Measurements from ENCODE around the gene CDH4.

The CDH4 gene

GRCh38 chr20:61634376-61635145 is 382.5 kb downstream of the CDH4 start:
- no peak for DNase-seq (ENCODE audit: low read depth)
- H3K4me3 ChIP-seq (replicated peaks; ENCODE audit: low read depth, low read length): no peak overlapping the region
- TF ChIP-seq CTCF (IDR thresholded peaks at IDR 0.05; ENCODE audit: low read length, missing control alignments): no peak

GRCh38 chr20:61635721-61636455 is 383.8 kb downstream of the CDH4 start:
- no peak for TF ChIP-seq CTCF (IDR thresholded peaks at IDR 0.05; ENCODE audit: low read length, missing control alignments)
- H3K4me3 ChIP-seq (replicated peaks; ENCODE audit: low read depth, low read length): no peak overlapping the region
- no peak for DNase-seq (ENCODE audit: low read depth)

GRCh38 chr20:61636531-61637116 is 384.6 kb downstream of the CDH4 start:
- TF ChIP-seq CTCF (IDR thresholded peaks at IDR 0.05; ENCODE audit: low read length, missing control alignments): no peak
- no peak for DNase-seq (ENCODE audit: low read depth)
- no peak overlapping the region for H3K4me3 ChIP-seq (replicated peaks; ENCODE audit: low read depth, low read length)

- TF ChIP-seq CTCF (IDR thresholded peaks at IDR 0.05; ENCODE audit: low read length, missing control alignments): no peak
- no peak for DNase-seq (ENCODE audit: low read depth)
- no peak overlapping the region for H3K4me3 ChIP-seq (replicated peaks; ENCODE audit: low read depth, low read length)
Observed at GRCh38 chr20:61638802-61639585, 386.9 kb downstream of the CDH4 start.

- no peak for TF ChIP-seq CTCF (IDR thresholded peaks at IDR 0.05; ENCODE audit: low read length, missing control alignments)
- H3K4me3 ChIP-seq (replicated peaks; ENCODE audit: low read depth, low read length): no peak overlapping the region
Observed at GRCh38 chr20:61640131-61640870, 388.2 kb downstream of the CDH4 start.

GRCh38 chr20:61640871-61641245 is 388.8 kb downstream of the CDH4 start:
- no peak for TF ChIP-seq CTCF (IDR thresholded peaks at IDR 0.05; ENCODE audit: low read length, missing control alignments)
- no peak for DNase-seq (ENCODE audit: low read depth)
- no peak overlapping the region for H3K4me3 ChIP-seq (replicated peaks; ENCODE audit: low read depth, low read length)

More at GRCh38 chr20:61640131-61640870, 388.2 kb downstream of the CDH4 start:
- DNase-seq (ENCODE audit: low read depth): no peak
